Parathyroid adenoma (tissue), 2 donors: ENCODE results near the gene DAZL.
"Not testable (repeated sequence)": the region's sequence is repeated elsewhere in the genome, so short reads cannot be mapped to it uniquely, and the experiment has no call there.

Experiments used
- H2AFZ ChIP-seq: fragments of 300-600 bp; sonication (generic); one replicate; pipeline ENCODE4 v1.7.0; 2017; ENCODE audit warnings: antibody characterized with exemption, mild to moderate bottlenecking
- H3K27ac ChIP-seq: fragments of 300-600 bp; sonication (generic); one replicate; pipeline ENCODE4 v1.7.0; 2017
- H3K27me3 ChIP-seq: fragments of 300-600 bp; sonication (generic); one replicate; pipeline ENCODE4 v1.7.0; 2017; ENCODE audit warnings: low read length; ENCODE audit not compliant: control insufficient read depth, insufficient read depth
- H3K36me3 ChIP-seq: fragments of 300-600 bp; sonication (generic); one replicate; pipeline ENCODE4 v1.7.0; 2017; ENCODE audit warnings: low read length; ENCODE audit not compliant: control insufficient read depth, insufficient read depth
- H3K4me1 ChIP-seq: fragments of 300-600 bp; sonication (generic); one replicate; pipeline ENCODE4 v1.7.0; 2017; ENCODE audit warnings: control low read depth
- H3K4me2 ChIP-seq: fragments of 300-600 bp; sonication (generic); one replicate; pipeline ENCODE4 v1.7.0; 2017; ENCODE audit warnings: low read length
- H3K4me3 ChIP-seq: fragments of 300-600 bp; sonication (generic); one replicate; pipeline ENCODE4 v1.7.0; 2017; ENCODE audit warnings: low read depth, low read length
- H3K79me2 ChIP-seq: fragments of 300-600 bp; sonication (generic); one replicate; pipeline ENCODE4 v1.7.0; 2017; ENCODE audit warnings: control low read depth
- H3K9ac ChIP-seq: fragments of 300-600 bp; sonication (generic); one replicate; pipeline ENCODE4 v1.7.0; 2017; ENCODE audit warnings: mild to moderate bottlenecking
- H3K9me3 ChIP-seq: fragments of 300-600 bp; sonication (generic); one replicate; pipeline ENCODE4 v1.7.0; 2017; ENCODE audit warnings: low read length; ENCODE audit not compliant: control insufficient read depth
- CTCF ChIP-seq: fragments of 300-600 bp; sonication (generic); IDR thresholded peaks from one replicate; pipeline ENCODE4 v1.7.0; 2017; ENCODE audit warnings: antibody characterized with exemption, mild to moderate bottlenecking
- donor health status: primary hyperparathyroidism.

DAZL gene

GRCh38 chr3:16633948-16634347, 28.7 kb upstream of the DAZL start:
- Histone ChIP-seq H3K9me3 (no peaks in the 10 kb centered on the region), H3K4me2 (no peak overlapping the region), H3K27me3 (no peaks in the 10 kb centered on the region), H3K79me2 (no peaks in the 10 kb centered on the region), H3K36me3 (no peaks in the 10 kb centered on the region), H3K4me1 (peaks cover 10% of the 10 kb centered on the region), H3K4me3 (no peak overlapping the region), H3K9ac (no peak overlapping the region), H3K27ac (peak overlapping the region; percentile 36), H2AFZ (peak overlapping the region; percentile 66)
- TF ChIP-seq CTCF = no peak

- TF ChIP-seq CTCF = no peak
- no peaks in the 10 kb centered on the region for H3K9me3 ChIP-seq
- H3K36me3 ChIP-seq = no peaks in the 10 kb centered on the region
- H2AFZ ChIP-seq = peak overlapping the region; percentile 66
- no peaks in the 10 kb centered on the region for H3K27me3 ChIP-seq
- no peak overlapping the region for H3K4me2 ChIP-seq
- peaks cover 10% of the 10 kb centered on the region for H3K4me1 ChIP-seq
- H3K4me3 ChIP-seq = no peak overlapping the region
- H3K27ac ChIP-seq = no peak overlapping the region
- no peaks in the 10 kb centered on the region for H3K79me2 ChIP-seq
- H3K9ac ChIP-seq = no peak overlapping the region
Measured at GRCh38 chr3:16632395-16632794, 27.2 kb upstream of the DAZL start.

GRCh38 chr3:16618721-16619120, 13.5 kb upstream of the DAZL start:
- H2AFZ ChIP-seq = no peak overlapping the region
- no peak for TF ChIP-seq CTCF
- no peaks in the 10 kb centered on the region for H3K36me3 ChIP-seq
- no peaks in the 10 kb centered on the region for H3K79me2 ChIP-seq
- H3K9ac ChIP-seq = no peak overlapping the region
- no peaks in the 10 kb centered on the region for H3K4me1 ChIP-seq
- H3K4me2 ChIP-seq = no peak overlapping the region
- H3K9me3 ChIP-seq = no peaks in the 10 kb centered on the region
- no peak overlapping the region for H3K4me3 ChIP-seq
- H3K27me3 ChIP-seq = no peaks in the 10 kb centered on the region
- H3K27ac ChIP-seq = no peak overlapping the region

GRCh38 chr3:16617155-16617554, 11.9 kb upstream of the DAZL start:
- not testable (repeated sequence) for H3K9me3 ChIP-seq, H3K9ac ChIP-seq, H3K79me2 ChIP-seq, H3K4me1 ChIP-seq, H3K27me3 ChIP-seq, H3K36me3 ChIP-seq, H3K4me2 ChIP-seq, H3K4me3 ChIP-seq, H2AFZ ChIP-seq, H3K27ac ChIP-seq

- TF ChIP-seq CTCF = no peak
- no peak overlapping the region for H3K4me2 ChIP-seq
- H3K27me3 ChIP-seq = no peaks in the 10 kb centered on the region
- H3K4me1 ChIP-seq = no peaks in the 10 kb centered on the region
- H3K79me2 ChIP-seq = no peaks in the 10 kb centered on the region
- no peak overlapping the region for H3K4me3 ChIP-seq
- no peaks in the 10 kb centered on the region for H3K36me3 ChIP-seq
- no peak overlapping the region for H3K27ac ChIP-seq
- H3K9ac ChIP-seq = no peak overlapping the region
- no peaks in the 10 kb centered on the region for H3K9me3 ChIP-seq
- no peak overlapping the region for H2AFZ ChIP-seq
Measured at GRCh38 chr3:16616083-16616482, 10.9 kb upstream of the DAZL start.
